ENCODE measurements around the gene C11orf98. TPM values are rescaled to one million over a fixed set of nuclear protein-coding genes. Genes with fewer than 3 reads are reported as not detected.
A peak's percentile ranks its signal among the peaks of the same experiment; 100 is the strongest.

The C11orf98 gene
- total RNA-seq, 1 donor from 2014 or later, result 39.0 TPM

DNA sequence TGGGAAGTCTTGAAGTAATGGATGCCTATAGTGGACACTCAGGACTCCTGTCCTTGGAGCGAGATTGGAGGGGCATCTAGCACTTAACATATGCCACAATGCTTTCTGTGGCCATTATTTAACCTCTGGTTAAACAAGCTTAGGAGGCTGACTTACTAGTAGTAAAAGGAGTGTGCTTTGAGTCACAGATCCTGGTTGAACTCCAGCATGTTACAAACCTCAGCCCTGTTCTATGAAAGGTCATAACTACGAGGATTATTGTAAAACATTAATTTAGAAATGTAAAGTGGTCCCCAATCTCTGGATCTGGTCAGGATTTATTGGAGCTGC lies 8.2 kb upstream of the C11orf98 start:
- Mint-ChIP-seq H3K36me3 (ENCODE audit: low read depth) (peaks cover 10% of the 10 kb centered on the region), H3K4me3 (ENCODE audit: unreplicated experiment) (no peak overlapping the region), H3K9me3 (ENCODE audit: low read depth) (no peaks in the 10 kb centered on the region), H3K27ac (ENCODE audit: unreplicated experiment) (peak overlapping the region; percentile 94), H3K27me3 (ENCODE audit: low read depth) (no peaks in the 10 kb centered on the region), H3K4me1 (ENCODE audit: low read depth) (peaks cover 43% of the 10 kb centered on the region)
- TF ChIP-seq, protein P1, sequence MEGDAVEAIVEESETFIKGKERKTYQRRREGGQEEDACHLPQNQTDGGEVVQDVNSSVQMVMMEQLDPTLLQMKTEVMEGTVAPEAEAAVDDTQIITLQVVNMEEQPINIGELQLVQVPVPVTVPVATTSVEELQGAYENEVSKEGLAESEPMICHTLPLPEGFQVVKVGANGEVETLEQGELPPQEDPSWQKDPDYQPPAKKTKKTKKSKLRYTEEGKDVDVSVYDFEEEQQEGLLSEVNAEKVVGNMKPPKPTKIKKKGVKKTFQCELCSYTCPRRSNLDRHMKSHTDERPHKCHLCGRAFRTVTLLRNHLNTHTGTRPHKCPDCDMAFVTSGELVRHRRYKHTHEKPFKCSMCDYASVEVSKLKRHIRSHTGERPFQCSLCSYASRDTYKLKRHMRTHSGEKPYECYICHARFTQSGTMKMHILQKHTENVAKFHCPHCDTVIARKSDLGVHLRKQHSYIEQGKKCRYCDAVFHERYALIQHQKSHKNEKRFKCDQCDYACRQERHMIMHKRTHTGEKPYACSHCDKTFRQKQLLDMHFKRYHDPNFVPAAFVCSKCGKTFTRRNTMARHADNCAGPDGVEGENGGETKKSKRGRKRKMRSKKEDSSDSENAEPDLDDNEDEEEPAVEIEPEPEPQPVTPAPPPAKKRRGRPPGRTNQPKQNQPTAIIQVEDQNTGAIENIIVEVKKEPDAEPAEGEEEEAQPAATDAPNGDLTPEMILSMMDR (IDR thresholded peaks at IDR 0.05), result no peak
- DNase-seq (ENCODE audit: low spot score), result no peak

- peak within 1 kb of the TSS; percentile 95 for H3K4me3 Mint-ChIP-seq (ENCODE audit: unreplicated experiment)
- H3K27ac Mint-ChIP-seq (ENCODE audit: unreplicated experiment), result peak within 1 kb of the TSS; percentile 94
- peaks cover 37% of the 10 kb centered on the region for H3K4me1 Mint-ChIP-seq (ENCODE audit: low read depth)
- H3K36me3 Mint-ChIP-seq (ENCODE audit: low read depth), result peaks cover 7% of the 10 kb centered on the region
- no peaks in the 10 kb centered on the region for H3K9me3 Mint-ChIP-seq (ENCODE audit: low read depth)
- TF ChIP-seq, protein P1 (IDR thresholded peaks at IDR 0.05), result peak; percentile 19
- no peaks in the 10 kb centered on the region for H3K27me3 Mint-ChIP-seq (ENCODE audit: low read depth)
- no peak for DNase-seq (ENCODE audit: low spot score)
Observed at GRCh38 chr11:62671608-62672389, 6.8 kb upstream of the C11orf98 start, which contains the start of the genes LBHD1 and UQCC3. Gene LBHD1 (minus strand): TSS chr11:62672267. CDS start chr11:62670031, 2,236 bp downstream. Gene UQCC3 (plus strand): TSS chr11:62671673. CDS start chr11:62671746, 73 bp downstream.

DNA sequence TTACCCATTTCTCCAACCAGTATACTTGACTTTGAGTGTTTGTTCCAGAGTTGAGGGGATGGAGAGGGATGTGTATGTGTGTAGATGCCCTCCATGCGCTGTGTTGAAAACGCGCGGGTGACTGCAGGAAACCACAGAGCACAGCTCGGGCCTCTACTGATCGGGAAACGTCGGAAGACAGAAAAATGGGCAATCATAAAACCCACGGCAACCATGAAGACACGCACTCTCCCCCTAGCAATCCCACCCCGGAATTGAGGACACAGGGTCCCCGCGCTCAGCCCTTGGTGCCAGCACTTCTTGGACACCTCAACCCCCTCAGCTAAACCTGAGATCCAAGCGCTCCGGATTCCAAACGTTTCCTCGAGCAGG lies 6.2 kb upstream of the C11orf98 start:
- DNase-seq (ENCODE audit: low spot score), result no peak
- TF ChIP-seq, protein P1 (IDR thresholded peaks at IDR 0.05), result no peak
- H3K27me3 Mint-ChIP-seq (ENCODE audit: low read depth), result no peaks in the 10 kb centered on the region
- H3K36me3 Mint-ChIP-seq (ENCODE audit: low read depth), result peaks cover 6% of the 10 kb centered on the region
- H3K27ac Mint-ChIP-seq (ENCODE audit: unreplicated experiment), result peak overlapping the region; percentile 94
- H3K9me3 Mint-ChIP-seq (ENCODE audit: low read depth), result no peaks in the 10 kb centered on the region
- peak overlapping the region; percentile 95 for H3K4me3 Mint-ChIP-seq (ENCODE audit: unreplicated experiment)
- H3K4me1 Mint-ChIP-seq (ENCODE audit: low read depth), result peaks cover 41% of the 10 kb centered on the region

- Mint-ChIP-seq H3K36me3 (ENCODE audit: low read depth) (peaks cover 4% of the 10 kb centered on the region), H3K27me3 (ENCODE audit: low read depth) (no peaks in the 10 kb centered on the region), H3K9me3 (ENCODE audit: low read depth) (no peaks in the 10 kb centered on the region), H3K27ac (ENCODE audit: unreplicated experiment) (peak overlapping the region; percentile 77), H3K4me3 (ENCODE audit: unreplicated experiment) (no peak overlapping the region), H3K4me1 (ENCODE audit: low read depth) (peaks cover 47% of the 10 kb centered on the region)
- DNase-seq (ENCODE audit: low spot score), result no peak
- TF ChIP-seq, protein P1 (IDR thresholded peaks at IDR 0.05), result no peak
Observed at GRCh38 chr11:62669420-62670161, 4.6 kb upstream of the C11orf98 start.

DNA sequence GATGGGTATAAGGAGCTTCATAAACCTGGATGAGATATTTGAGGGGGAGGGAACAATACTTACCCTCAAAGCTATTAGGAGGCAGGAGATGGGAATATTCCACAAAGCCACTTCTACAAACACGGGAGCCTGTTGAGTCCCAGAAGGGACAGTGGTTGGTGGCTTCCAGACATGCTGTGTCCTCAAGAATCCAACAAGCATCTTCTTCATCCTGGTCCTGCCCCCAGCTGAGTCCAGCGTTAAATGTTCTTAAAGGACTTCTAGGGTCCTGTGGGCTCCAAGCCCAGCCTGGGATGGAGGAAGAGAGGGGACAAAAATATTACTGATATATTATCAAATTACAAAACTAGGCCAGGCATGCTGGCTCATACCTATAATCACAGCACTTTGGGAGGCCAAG lies 2.5 kb upstream of the C11orf98 start:
- peaks cover 7% of the 10 kb centered on the region for H3K36me3 Mint-ChIP-seq (ENCODE audit: low read depth)
- H3K27ac Mint-ChIP-seq (ENCODE audit: unreplicated experiment), result peak overlapping the region; percentile 51
- no peak for DNase-seq (ENCODE audit: low spot score)
- no peaks in the 10 kb centered on the region for H3K27me3 Mint-ChIP-seq (ENCODE audit: low read depth)
- TF ChIP-seq, protein P1 (IDR thresholded peaks at IDR 0.05), result no peak
- no peak overlapping the region for H3K4me3 Mint-ChIP-seq (ENCODE audit: unreplicated experiment)
- H3K4me1 Mint-ChIP-seq (ENCODE audit: low read depth), result peaks cover 45% of the 10 kb centered on the region
- no peaks in the 10 kb centered on the region for H3K9me3 Mint-ChIP-seq (ENCODE audit: low read depth)
